Midbrain (tissue), 1 donor: ENCODE data around the gene TBL3.

ENCODE experiments used
- DNase-seq: peaks from one replicate; lab custom pipeline; 2025; lab: John Stamatoyannopoulos, UW

The TBL3 gene

GRCh38 chr16:1982991-1983543 lies 11.2 kb downstream of the TBL3 start:
- no peak for DNase-seq

- peak; percentile 89 for DNase-seq
These were observed 11.9 kb downstream of the TBL3 start, which contains the start of gene GFER for GRCh38 chr16:1983544-1984346. TSS of gene GFER (plus strand) at chr16:1984193. CDS start at chr16:1984219, 26 bp downstream.

- no peak for DNase-seq
These were observed 12.7 kb downstream of the TBL3 start for GRCh38 chr16:1984347-1985225.

GRCh38 chr16:1985466-1986150 lies 13.8 kb downstream of the TBL3 start:
- DNase-seq = no peak

- no peak for DNase-seq
These were observed 15.3 kb downstream of the TBL3 start for GRCh38 chr16:1987198-1987597.

GRCh38 chr16:1989209-1990100 lies 17.6 kb downstream of the TBL3 start, which contains the start of gene SYNGR3:
TSS of gene SYNGR3 (plus strand) at chr16:1989970. CDS start at chr16:1990103, 133 bp downstream.
- no peak for DNase-seq

- DNase-seq = no peak
These were observed 18.2 kb downstream of the TBL3 start for GRCh38 chr16:1990101-1990350.

- DNase-seq = no peak
These were observed 18.7 kb downstream of the TBL3 start for GRCh38 chr16:1990351-1991134.

- DNase-seq = no peak
These were observed 19.3 kb downstream of the TBL3 start for GRCh38 chr16:1991135-1991551.

- DNase-seq = no peak
These were observed 19.7 kb downstream of the TBL3 start for GRCh38 chr16:1991588-1991947.

GRCh38 chr16:1991948-1992703 lies 20.3 kb downstream of the TBL3 start:
- peak; percentile 87 for DNase-seq

- DNase-seq = no peak
These were observed 21.0 kb downstream of the TBL3 start for GRCh38 chr16:1992704-1993317.

GRCh38 chr16:1993731-1994131 lies 21.9 kb downstream of the TBL3 start:
- DNase-seq = no peak

- no peak for DNase-seq
These were observed 25.9 kb downstream of the TBL3 start for GRCh38 chr16:1997494-1998359.

GRCh38 chr16:1998360-1998835 lies 26.5 kb downstream of the TBL3 start:
- DNase-seq = no peak

GRCh38 chr16:1998852-1999801 lies 27.3 kb downstream of the TBL3 start:
- DNase-seq = no peak
